GM06990 (cell line): ENCODE data around the gene RGS17.
"Not testable (repeated sequence)": the region's sequence is repeated elsewhere in the genome, so short reads cannot be mapped to it uniquely, and the experiment has no call there.

ENCODE experiments used
- DNase-seq: peaks from one replicate; pipeline ENCODE4 v3.0.0-alpha.2; 2011; ENCODE audit not compliant: insufficient read length; ENCODE audit errors: extremely low read depth
- H3K27me3 ChIP-seq: replicated peaks from 2 replicates; pipeline ENCODE4 v1.6.0; 2011; ENCODE audit warnings: low read length; ENCODE audit not compliant: control insufficient read depth, insufficient read depth
- H3K36me3 ChIP-seq: 2 replicates; pipeline ENCODE4 v1.5.1; 2011; ENCODE audit warnings: low read length; ENCODE audit not compliant: control insufficient read depth, insufficient read depth
- H3K4me3 ChIP-seq: replicated peaks from 2 replicates; pipeline ENCODE4 v1.5.1; 2011; ENCODE audit warnings: low read depth, mild to moderate bottlenecking, control low read depth, low read length
- CTCF ChIP-seq: IDR thresholded peaks from 2 replicates; pipeline ENCODE4 v1.5.1; 2011; ENCODE audit warnings: low read length, control low read depth, mild to moderate bottlenecking, inconsistent platforms; ENCODE audit not compliant: insufficient read depth, poor library complexity, severe bottlenecking

RGS17 gene

DNA sequence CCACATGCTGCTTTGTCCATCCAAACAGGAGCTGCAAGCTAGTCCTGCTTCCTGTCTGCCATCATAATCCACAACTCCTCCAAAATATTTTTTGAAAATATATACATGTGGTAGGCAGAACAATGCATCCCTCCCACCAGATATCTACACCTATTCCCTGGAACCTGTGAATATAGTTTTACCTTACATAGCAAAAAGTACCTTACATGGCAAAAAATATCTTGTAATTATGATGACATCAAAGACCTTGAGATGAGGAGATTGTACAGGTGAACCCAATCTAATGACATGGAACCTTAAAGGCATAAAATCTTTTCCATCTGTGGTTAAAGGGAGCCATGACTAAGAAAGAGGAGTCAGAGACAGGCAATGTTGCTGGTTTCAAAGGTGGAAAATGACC, 15.3 kb upstream of the RGS17 start:
- DNase-seq: no peak
- no peak for TF ChIP-seq CTCF
- Histone ChIP-seq H3K27me3 (no peaks in the 10 kb centered on the region), H3K4me3 (no peak overlapping the region), H3K36me3 (no peaks in the 10 kb centered on the region)

- no peak for DNase-seq
- Histone ChIP-seq H3K4me3 (no peak overlapping the region), H3K36me3 (no peaks in the 10 kb centered on the region), H3K27me3 (no peaks in the 10 kb centered on the region)
- TF ChIP-seq CTCF: no peak
These were observed 14.5 kb upstream of the RGS17 start for GRCh38 chr6:153145591-153145990.

DNA sequence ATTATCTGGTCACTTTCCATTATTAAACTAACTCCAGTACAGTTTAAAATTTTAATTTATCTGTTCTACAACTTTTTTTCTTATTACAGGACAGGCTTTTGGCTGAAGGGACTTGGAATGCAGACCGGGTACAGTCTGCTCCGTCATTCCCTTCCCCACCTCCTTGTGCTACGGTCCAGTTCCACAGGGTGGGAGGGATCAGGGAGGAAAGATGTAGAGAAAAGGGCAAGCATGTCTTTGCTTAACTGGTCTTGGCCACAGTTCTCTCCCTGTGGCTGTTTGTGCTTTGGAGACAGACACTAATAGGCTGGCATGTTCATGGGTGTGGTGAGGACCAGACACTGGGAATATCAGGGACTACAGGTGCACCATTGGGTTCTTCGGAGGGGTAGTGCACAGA, 12.1 kb upstream of the RGS17 start:
- Histone ChIP-seq H3K36me3 (no peaks in the 10 kb centered on the region), H3K27me3 (no peaks in the 10 kb centered on the region), H3K4me3 (no peak overlapping the region)
- TF ChIP-seq CTCF: no peak
- DNase-seq: no peak

DNA sequence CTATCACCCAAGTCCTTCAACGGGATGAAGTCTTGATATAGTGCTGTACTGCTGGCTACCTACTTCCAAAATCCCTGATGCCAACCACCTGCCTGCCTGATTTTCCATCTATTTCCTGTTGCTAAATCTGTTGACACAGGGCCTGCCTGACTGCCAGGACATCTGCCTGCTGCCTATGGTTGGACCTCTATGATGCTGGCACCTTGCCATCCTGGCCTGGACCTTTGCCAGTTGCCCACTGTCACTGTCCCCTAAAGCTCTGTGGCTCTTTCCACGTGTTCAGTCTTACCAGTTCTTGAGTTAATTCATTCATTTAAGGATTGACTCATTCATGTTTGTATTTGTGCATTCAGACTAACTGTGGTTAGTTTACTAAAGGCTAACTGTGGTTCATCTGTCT, 9.2 kb upstream of the RGS17 start:
- no peaks in the 10 kb centered on the region for H3K27me3 ChIP-seq
- TF ChIP-seq CTCF: no peak
- no peak overlapping the region for H3K4me3 ChIP-seq
- H3K36me3 ChIP-seq: no peaks in the 10 kb centered on the region
- DNase-seq: no peak

DNA sequence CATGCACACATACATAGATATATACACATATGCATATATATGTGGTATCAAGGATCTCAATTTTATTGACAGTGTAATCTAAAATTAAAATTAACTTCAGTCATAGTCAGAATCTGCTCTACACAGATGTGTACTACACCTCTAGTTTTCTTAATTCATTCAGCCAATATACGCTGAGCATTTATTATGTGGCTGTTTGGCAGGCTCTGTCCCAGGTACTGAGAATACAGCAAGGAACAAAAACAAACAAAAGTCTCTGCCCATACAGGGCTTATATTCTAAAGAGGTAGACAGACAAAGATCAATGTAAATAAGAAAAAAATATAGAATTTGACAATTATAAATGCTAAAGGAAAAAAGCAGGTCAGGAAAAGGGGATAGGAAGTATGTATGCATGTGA, 7.8 kb upstream of the RGS17 start:
- Histone ChIP-seq H3K36me3 (no peaks in the 10 kb centered on the region), H3K27me3 (no peaks in the 10 kb centered on the region), H3K4me3 (no peak overlapping the region)
- DNase-seq: no peak
- no peak for TF ChIP-seq CTCF

- no peak for TF ChIP-seq CTCF
- no peaks in the 10 kb centered on the region for H3K36me3 ChIP-seq
- DNase-seq: no peak
- H3K27me3 ChIP-seq: no peaks in the 10 kb centered on the region
- no peak overlapping the region for H3K4me3 ChIP-seq
These were observed 4.6 kb upstream of the RGS17 start for GRCh38 chr6:153135681-153136080.

DNA sequence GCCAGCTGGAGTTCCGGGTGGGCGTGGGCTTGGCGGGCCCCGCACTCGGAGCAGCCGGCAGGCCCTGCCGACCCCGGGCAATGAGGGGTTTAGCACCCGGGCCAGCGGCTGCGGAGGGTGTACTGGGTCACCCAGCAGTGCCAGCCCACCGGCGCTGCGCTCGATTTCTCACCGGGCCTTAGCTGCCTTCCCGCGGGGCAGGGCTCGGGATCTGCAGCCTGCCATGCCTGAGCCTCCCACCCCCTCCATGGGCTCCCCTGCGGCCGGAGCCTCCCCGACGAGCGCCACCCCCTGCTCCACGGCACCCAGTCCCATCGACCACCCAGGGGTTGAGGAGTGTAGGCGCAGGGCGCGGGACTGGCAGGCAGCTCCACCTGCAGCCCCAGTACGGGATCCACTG, 2.6 kb upstream of the RGS17 start:
- H3K4me3 ChIP-seq, DNase-seq: not testable (repeated sequence)

More for the DNA sequence above, 2.6 kb upstream of the RGS17 start:
- not testable (repeated sequence) for H3K36me3 ChIP-seq, H3K27me3 ChIP-seq
